Stimulated activated CD4-positive, alpha-beta T cell treated with anti-CD3 and anti-CD28 coated beads, Interleukin-4, amount 100 ng/mL, for 48 hours (primary cell): ENCODE results near the gene PODXL2.

Source experiments
- DNase-seq, 2 donors: peaks; one replicate each; pipeline ENCODE4 v3.0.0-alpha.2; 2020; ENCODE audit warnings: low read depth in 2 of 2

Gene PODXL2, protein sequence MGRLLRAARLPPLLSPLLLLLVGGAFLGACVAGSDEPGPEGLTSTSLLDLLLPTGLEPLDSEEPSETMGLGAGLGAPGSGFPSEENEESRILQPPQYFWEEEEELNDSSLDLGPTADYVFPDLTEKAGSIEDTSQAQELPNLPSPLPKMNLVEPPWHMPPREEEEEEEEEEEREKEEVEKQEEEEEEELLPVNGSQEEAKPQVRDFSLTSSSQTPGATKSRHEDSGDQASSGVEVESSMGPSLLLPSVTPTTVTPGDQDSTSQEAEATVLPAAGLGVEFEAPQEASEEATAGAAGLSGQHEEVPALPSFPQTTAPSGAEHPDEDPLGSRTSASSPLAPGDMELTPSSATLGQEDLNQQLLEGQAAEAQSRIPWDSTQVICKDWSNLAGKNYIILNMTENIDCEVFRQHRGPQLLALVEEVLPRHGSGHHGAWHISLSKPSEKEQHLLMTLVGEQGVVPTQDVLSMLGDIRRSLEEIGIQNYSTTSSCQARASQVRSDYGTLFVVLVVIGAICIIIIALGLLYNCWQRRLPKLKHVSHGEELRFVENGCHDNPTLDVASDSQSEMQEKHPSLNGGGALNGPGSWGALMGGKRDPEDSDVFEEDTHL

DNA sequence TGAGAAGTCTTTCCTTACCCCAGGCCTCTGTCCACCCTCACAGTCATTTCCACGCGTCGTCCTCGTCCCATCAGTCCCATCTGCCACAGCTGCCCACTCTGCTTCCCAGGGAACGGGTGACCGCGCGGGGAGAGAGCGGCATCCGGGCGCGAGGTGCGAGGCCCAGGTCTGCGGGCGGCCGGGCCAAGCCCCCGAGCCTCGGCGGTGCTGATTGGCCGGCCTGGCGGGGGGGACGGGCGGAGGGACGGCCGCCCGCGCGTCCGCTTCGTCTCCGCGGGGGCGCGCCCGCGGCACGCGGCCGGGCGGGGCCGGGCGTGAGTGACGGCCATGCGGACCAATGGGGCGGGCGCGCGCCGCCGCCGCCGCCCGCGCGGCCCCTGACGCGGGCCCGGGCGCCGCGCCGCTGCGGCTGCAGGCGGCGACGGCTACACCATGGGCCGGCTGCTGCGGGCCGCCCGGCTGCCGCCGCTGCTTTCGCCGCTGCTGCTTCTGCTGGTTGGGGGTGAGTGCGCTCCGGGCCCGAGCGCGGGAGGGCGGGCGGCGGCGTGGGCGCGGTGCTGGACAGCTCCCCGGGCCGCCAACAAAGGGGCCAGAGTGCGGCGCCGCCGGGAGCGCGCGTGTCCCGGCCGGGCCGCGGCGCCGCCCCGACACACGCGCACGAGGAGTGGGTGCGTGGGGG, at the start of gene PODXL2:
PODXL2 (plus strand) TSS at position 398 of the 679 bp plus-strand sequence; CDS start at position 433, 35 bp downstream.
- DNase-seq = no peak

DNA sequence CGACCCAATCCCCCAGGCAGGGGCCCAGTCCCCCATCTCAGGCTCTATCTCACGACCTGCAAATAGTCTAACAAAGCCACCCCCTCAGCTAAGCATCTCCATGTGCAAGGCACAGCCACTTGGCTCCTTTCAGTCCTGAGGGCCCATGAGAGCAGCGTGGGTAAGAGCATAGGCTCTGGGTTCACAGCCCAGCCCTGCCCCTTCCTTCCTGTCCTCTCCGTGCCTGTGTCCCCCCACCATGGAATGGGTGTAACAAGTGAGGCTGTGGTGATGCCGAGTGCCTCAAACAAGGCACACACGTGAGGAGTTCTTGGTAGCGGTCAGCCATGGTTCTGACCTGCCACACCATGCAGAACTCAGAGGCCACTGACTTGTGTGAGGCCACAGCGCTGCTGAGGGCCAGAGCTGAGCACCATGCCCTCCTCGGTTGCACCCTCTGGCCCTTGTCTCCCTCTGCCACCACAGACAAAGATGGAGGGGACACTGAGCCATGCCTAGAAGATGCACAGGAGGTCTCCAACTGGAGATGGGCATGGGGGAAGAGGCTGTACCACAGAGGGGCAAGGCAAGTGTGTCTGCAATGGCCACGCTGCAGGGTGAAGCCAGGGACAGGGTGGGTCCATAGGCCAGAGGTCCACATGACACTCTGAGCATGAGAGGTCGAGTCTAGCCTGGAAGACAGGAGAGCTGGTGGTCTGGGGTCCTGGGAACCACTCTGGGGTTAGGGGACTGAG, 48.5 kb upstream of the PODXL2 start:
- DNase-seq = no peak

DNA sequence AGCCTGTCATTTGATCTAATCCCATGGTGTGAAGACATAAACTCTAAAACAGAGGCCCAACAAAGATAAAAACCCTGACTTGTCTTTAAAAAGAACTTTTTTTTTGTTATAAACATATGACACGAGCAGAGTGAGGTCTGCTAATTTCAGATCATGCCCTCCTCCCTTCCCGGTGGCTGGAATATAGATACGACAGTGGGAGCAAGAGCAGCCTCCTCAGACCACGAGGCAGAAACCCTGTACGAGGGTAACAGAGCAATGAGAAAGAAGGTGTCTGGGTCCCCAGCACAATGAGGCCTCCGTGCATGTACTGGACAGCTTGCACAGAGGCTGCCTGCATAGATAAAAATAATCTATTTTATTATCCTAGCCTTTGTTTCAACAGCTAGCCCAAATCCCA, 44.3 kb upstream of the PODXL2 start:
- no peak for DNase-seq

DNA sequence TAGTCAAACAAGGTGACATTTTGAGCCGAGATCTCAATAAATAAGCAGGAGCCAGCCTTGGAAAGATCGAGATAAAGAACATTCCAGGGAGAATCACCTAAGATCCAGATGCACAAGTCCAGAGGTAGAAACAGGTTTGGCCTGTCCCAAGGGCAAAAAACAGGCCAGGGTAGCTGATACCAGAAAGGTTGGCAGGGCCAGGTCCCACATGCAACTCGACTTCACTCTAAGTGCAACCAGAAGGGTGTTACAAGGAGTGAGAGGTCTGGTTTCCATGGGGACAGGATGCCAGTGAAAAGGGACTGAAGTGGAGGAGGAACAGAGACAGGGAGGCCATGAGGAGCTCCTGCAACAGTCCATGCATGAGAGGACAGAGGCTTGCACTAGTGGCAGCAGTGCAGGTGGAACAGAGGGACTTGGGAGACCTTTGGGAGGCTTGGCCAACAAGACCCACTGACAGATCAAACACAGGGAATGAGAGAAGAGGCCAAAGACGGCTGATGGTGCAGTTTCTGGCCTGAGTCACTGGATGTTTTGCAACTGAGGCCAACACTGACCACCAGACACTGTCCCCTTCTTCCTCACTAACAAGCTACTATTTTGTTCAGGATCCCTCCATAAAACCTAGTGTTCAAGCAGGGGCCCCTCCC, 43.7 kb upstream of the PODXL2 start:
- DNase-seq = no peak

DNA sequence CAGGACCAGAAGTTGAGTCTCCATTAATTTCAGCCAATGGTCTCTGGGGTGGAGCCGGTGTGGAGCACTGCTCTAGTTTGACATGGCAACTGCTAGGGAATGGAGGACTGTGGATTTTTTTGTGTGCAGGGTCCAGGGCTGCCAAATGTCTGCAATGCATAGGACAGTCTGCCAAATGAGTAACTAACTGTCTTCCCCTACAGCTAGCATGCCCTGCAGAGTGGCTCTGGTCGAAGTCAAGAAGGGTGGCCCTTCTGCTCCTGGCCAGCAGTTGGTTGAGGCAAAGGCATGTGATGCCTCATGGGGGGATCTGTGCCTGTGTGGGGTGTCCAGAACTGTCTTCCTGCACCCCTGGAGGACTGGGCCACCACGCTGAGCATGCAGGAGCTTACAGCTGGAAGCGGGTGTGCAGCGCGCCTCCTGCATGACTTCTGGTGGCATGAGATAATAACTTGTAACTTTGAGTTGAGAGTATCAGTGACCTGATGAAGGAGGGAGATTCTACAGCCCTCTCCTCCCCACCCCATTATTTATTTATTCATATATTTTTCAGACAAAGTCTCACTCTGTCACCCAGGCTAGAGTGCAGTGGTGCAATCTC, 43.1 kb upstream of the PODXL2 start:
- no peak for DNase-seq

DNA sequence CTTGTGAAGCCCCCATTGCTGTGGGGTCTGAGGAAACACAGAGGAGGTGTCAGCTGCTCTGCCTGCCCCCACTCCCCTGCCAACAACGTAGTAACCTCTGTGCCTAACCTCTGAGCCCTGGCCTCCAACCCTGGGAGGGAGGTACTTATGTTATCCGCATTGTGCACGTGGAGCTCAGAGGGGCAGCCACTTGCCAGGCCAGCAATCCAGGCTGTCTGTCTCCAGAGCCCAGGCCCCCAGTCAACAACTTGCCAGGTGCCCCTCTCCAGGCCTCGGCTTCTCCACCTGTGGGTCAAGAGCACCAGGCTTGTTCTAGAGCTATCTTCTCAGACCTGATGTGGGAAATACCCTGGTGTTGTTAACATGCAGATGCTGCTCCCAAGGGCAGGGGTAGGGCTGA, 41.1 kb upstream of the PODXL2 start:
- no peak for DNase-seq

DNA sequence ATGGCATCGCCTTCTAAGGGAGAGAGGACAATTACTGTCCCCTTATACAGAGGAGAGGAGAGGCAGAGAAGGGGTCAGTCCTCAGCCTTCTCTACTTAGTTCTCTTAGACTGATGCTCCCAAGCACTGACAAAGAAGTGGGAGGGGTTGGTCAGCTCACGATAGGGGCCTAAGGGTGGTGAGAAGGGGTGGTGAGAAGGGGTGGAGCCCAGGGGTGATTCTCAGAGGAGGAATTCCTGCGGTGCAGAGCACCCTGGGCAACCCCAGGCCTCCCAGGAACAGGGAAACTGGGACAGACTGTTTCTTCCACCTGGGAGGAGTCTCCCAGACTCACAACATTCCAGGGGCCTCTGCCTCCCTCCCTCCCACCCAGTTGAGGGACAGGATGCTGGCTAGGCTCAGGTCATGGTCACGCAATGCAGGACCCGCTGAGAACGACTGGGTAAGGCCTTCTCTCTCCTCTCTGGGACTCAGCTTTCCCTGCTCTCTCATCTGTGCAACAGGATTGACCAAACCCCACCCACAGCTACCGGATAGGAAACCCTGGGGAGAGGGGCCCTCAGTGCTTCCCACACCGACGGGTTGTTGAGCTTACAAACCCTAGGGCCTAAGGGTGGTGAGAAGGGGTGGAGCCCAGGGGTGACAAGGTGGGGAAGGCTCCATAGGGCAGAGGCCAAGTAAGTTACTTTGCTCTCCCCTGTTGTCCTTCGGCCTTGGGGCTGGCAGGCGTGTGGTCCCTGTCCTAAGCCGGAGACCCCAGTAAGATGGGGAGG, 40.0 kb upstream of the PODXL2 start:
- no peak for DNase-seq

DNA sequence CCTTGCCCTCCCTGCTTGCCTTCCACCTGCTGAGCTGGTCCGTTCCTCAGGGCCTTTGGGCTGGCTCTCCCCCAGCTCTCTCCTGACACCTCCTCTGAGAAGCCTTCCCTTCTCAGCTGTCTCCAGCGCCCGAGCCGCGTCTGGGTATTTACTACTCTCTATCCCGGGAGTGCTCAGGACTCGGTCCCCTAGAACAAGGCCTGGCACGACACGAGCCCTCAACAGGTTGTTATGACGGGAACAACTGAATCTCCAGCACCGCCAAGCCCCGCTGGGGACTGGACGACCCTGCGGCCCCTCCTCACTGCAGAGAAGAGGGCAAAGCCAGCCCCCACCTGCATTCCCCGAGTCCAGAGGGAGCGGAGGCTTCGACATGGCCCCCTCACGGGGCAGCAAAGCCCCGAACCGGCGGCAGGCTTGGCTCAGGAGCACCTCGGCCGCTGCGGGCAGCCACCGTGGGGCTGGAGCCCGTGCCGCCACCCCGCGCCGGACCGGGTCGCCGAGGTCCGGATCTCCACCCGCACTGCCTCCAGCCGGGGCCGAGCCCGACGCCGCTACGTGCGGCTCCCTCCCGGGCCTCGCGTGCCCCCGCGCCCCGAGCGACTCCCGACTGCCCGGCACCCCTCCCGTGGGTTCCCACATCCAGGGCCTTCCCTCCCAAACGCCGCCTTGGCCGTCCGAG, 39.2 kb upstream of the PODXL2 start:
- DNase-seq = no peak

DNA sequence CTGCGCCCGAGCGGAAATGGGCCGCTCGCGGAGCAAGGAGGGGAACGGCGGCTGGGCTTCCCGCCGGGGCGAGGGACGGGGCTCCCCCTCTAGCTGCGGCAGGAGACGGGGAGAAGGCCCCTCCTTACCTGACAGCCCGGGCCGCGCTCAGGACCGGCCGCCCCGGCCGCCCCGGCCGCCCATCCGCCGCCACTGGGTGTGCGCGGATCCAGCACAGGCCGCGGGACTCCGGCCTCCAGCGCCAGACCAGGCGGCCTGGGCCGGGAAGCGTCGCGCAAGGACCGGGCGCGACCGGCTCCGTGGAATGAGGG, 38.7 kb upstream of the PODXL2 start:
- peak in 1 of 2 donors; percentile 23 for DNase-seq

DNA sequence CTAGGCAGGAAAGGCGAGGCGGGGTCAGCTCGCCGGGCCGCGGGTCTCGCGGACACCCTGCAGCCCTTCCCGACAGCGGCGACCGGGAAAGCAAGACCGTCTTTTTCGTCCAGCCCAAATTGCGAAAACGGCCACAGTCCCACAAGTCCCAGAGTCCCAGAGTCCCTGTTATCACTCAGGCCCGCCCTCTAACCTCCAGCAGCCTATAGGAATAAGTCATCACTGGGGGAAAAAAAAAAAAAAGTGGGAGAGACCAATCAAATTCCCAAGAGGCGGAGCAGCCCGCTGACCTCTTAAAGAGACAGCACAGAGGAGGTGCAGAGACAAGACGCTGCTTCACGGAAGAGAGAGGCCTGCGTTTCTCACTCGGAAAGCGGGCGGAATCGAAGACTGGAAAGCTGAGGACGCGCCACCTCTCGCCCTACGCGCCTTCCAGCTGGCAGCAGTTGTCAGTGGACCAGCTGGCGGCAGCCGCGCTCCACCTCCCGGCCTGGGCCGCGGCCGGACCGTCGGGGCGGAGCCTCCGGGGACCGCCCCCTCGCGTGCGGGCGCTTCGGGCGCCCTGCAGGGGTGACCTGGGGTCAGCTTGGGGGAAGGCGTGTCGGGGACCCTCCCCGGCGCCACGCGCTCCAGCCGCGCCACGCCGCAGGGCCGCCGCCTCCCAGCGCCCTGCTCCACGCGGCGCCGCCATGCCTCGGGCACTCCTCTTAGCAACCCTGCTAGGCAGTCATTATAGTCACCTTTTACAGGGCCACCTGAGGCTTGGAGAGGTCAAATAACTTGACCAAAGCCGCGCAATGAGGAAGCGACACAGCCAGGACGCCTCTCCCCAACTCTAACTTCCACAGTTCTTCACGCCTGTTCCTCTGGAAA, 38.2 kb upstream of the PODXL2 start, which contains the start of gene TPRA1:
TPRA1 (minus strand) TSS at position 141 of the 873 bp plus-strand sequence. CDS start 10,587 bp downstream, outside the sequence.
- peak; percentile 64 to 74 for DNase-seq

DNA sequence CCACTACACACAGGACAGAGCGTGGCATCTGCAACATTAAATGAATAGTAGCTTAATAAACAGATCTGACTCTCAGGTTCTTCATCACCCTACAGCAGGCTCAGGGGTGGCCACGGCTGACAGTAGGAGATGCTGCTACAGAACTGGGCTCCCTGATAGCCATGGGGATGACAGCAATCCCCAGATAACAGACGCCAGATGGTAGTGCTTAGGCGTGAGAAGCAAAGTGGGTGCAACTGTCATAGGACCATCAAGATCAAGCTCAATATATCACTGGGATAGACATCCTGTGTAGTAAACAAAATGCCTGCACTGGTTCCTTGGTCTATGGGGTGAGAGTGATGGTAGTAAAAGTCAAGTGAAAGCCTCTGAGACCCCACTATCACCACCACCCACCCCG, 35.8 kb upstream of the PODXL2 start:
- DNase-seq = no peak

DNA sequence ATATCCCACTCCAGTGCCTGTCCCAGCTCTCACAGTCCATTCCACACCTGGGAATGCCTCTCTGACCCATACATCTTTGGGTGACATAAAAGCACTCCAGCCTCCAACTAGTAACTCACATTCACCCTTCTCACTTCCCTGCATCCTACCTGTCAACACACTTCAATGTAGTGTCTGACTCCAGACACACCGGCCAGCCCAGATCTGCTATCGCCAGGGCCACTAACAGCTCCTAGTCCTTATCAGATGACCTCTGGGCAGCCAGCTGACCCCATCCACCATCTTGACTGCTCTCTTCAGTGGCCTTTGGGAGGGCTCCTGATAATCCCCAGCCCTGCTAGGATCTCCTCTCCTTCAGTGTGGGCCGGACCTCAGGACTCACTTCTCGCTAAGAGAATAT, 33.7 kb upstream of the PODXL2 start:
- DNase-seq = no peak

DNA sequence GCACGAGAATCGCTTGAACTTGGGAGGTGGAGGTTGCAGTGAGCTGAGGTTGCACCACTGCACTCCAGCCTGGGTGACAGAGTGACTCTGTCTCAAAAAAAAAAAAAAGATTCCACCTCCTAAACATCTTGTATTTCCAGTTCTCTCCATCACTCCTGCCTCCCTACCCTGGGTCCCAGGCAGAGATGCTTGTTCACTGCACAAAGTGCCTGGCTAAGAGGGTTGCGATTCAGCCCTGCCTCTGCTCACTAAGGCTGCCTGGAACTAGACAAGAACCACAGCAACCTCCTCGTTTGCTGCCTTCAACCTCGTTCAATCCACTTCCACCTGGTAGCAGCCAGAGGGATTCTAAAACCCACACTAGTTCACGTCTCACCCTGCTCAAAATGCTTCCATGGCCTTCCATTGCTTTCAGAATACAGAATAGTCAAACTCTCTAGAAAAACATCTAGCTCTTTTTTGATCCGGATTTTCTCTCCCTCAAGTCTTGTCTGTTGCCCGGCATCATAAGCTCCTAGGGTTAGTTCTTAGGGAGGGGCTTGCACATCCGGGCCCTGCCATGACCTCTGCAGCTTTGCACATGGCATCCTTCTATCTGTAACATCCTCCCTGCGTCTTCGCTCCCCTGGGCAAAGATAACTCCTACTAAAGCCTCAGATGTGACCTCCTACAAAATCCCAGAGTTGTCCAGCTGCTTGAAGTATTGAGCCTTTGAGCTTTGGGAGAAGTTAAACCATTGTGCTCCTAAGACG, 31.8 kb upstream of the PODXL2 start:
- no peak for DNase-seq

DNA sequence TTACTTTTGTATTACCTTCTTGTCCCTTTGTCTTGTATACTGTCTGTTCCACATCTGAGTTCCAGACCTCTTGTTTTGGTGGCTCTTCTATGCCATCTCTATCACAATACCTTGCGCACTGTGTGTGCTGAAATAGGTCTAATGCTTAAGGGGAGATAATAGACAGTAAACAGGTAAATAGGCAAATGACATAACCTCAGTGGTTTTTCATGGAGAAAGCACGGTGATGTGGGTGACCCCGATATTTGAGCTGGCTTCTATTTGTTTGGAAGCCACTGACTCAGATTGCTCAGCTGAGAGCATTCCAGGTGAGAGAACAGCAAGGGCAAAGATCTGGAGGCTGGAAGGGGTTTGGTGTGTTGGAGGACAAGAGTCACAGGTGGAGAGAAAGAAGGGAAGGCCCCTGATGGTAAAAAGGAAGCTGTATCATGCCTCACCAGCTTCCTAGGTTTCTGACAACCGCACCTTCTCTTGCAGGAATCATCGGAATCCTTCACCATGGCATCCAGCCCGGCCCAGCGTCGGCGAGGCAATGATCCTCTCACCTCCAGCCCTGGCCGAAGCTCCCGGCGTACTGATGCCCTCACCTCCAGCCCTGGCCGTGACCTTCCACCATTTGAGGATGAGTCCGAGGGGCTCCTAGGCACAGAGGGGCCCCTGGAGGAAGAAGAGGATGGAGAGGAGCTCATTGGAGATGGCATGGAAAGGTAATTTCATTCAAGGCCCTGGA, 30.0 kb upstream of the PODXL2 start:
- no peak for DNase-seq

DNA sequence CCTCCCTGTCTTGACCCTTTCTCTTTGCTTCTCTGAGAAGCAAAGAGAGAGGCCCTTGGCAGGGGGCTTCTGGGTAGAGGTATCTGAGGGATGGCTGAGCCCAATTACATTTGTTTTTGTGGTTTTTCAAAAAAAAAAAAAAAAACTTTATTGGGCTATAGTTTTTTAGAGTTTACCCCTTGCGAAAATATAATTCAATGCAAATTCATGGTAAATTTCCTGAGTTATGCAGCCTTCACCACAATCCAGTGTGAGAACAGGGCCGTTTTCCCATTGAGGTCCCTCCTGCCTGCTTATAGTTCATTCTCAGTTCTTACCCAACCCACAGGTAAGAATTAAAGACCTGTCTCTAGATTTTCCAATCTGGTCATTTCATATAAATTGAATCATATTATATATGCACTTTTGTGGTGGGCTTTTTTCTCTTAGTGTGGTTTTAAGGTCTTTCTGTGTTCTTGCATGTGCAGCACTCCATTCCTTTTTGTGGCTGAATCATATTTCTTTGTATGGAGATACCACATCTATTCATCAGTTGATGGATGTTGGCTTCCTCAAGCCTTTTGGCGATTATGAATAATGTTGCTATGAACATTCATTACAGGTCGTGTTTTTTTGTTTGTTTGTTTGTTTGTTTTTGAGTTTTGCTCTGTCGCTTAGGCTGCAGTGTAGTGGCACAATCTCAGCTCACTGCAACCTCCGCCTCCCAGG, 28.1 kb upstream of the PODXL2 start:
- no peak for DNase-seq

DNA sequence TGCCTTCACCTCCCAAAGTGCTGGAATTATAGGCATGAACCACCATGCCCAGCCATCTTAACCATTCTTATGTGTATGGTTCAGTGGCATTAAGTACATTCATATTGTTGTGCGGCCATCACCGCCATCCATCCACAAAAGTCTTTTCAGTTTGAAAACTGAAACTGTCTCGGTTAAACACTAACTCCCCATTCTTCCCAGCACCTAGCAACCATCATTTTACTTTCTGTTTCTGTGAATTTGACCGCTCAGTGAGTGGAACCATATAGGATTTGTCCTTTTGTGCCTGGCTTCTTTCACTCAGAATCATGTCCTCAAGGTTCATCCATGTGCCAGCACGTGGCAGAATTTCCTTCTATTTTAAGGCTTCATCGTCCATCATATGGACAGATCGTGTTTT, 24.9 kb upstream of the PODXL2 start:
- DNase-seq = no peak
